Hepatocyte (in vitro differentiated cells): ENCODE measurements around the gene MED28. TPM values are rescaled to one million over a fixed set of nuclear protein-coding genes. Genes with fewer than 3 reads are reported as not detected.

Experiments
- DNase-seq: peaks from one replicate; pipeline ENCODE4 v3.0.0-alpha.2; 2016; ENCODE audit warnings: low spot score
- H2AFZ ChIP-seq: fragments of 200-600 bp; sonication (generic); 2 replicates; pipeline ENCODE4 v1.6.0; 2016; ENCODE audit warnings: antibody characterized with exemption, mild to moderate bottlenecking
- H3K27ac ChIP-seq: fragments of 200-600 bp; sonication (generic); 2 replicates; pipeline ENCODE4 v1.5.1; 2016; ENCODE audit warnings: mild to moderate bottlenecking
- H3K27me3 ChIP-seq: fragments of 200-600 bp; sonication (generic); 2 replicates; pipeline ENCODE4 v1.6.1; 2016
- H3K36me3 ChIP-seq: fragments of 200-600 bp; sonication (generic); replicated peaks from 2 replicates; pipeline ENCODE4 v1.5.1; 2016; ENCODE audit warnings: low read depth; ENCODE audit not compliant: insufficient read depth
- H3K4me1 ChIP-seq: fragments of 200-600 bp; sonication (generic); 2 replicates; pipeline ENCODE4 v1.5.1; 2016; ENCODE audit warnings: mild to moderate bottlenecking, moderate library complexity; ENCODE audit not compliant: insufficient read depth
- H3K4me2 ChIP-seq: fragments of 200-600 bp; sonication (generic); 2 replicates; pipeline ENCODE4 v1.6.0; 2016
- H3K4me3 ChIP-seq: fragments of 200-600 bp; sonication (generic); 2 replicates; pipeline ENCODE4 v1.5.1; 2016; ENCODE audit warnings: mild to moderate bottlenecking
- H3K79me2 ChIP-seq: fragments of 200-600 bp; sonication (generic); 2 replicates; pipeline ENCODE4 v1.6.0; 2017; ENCODE audit warnings: mild to moderate bottlenecking
- H3K9me2 ChIP-seq: fragments of 200-600 bp; sonication (generic); replicated peaks from 2 replicates; pipeline ENCODE4 v1.6.0; 2017; ENCODE audit warnings: mild to moderate bottlenecking; ENCODE audit not compliant: insufficient read depth
- H3K9me3 ChIP-seq: fragments of 200-600 bp; sonication (generic); 2 replicates; pipeline ENCODE4 v1.5.1; 2016; ENCODE audit warnings: low read depth, mild to moderate bottlenecking
- H4K20me1 ChIP-seq: fragments of 200-600 bp; sonication (generic); 2 replicates; pipeline ENCODE4 v1.6.0; 2016; ENCODE audit warnings: mild to moderate bottlenecking; ENCODE audit not compliant: insufficient read depth, poor library complexity, severe bottlenecking
- EZH2 ChIP-seq: fragments of 200-600 bp; sonication (generic); IDR thresholded peaks from 2 replicates; pipeline ENCODE4 v1.6.1; 2016; ENCODE audit warnings: antibody characterized with exemption, mild to moderate bottlenecking, borderline replicate concordance
- EZH2phosphoT487 ChIP-seq: fragments of 200-600 bp; sonication (generic); IDR thresholded peaks from one replicate; pipeline ENCODE4 v1.6.1; 2018; ENCODE audit warnings: antibody characterized with exemption, mild to moderate bottlenecking, low read depth, moderate library complexity; ENCODE audit not compliant: unreplicated experiment, severe bottlenecking
- WGBS: methylation state at CpG from one replicate; pipeline ENCODE4 v1.1.6; 2016; ENCODE audit warnings: low lambda C conversion rate; ENCODE audit errors: missing lambda C conversion rate; 5-methylcytosine and 5-hydroxymethylcytosine counted together
- polyA plus RNA-seq: library from polyadenylated mRNA; unstranded; fragments of >200 nt; fragmentation: Nextera tagmentation; extraction: Ambion mirVana; gene quantifications from 2 replicates; pipeline ENCODE4 v1.2.1, GENCODE V29; 2016
- total RNA-seq: library from RNA; depleted of rRNA; stranded (reverse); fragments of >200 nt; gene quantifications from 2 replicates; pipeline ENCODE4 v1.2.3, GENCODE V29; 2014
- TF ChIP-seq, protein P1 (sequence below): fragments of 200-600 bp; sonication (generic); IDR thresholded peaks from 2 replicates; pipeline ENCODE4 v1.5.1; 2016; ENCODE audit warnings: antibody characterized with exemption, mild to moderate bottlenecking; ENCODE audit not compliant: poor library complexity

MED28 gene, protein sequence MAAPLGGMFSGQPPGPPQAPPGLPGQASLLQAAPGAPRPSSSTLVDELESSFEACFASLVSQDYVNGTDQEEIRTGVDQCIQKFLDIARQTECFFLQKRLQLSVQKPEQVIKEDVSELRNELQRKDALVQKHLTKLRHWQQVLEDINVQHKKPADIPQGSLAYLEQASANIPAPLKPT
- 17.6 and 19.3 TPM in 2 replicates for total RNA-seq
- polyA plus RNA-seq: 46.6 and 49.4 TPM in 2 replicates

DNA sequence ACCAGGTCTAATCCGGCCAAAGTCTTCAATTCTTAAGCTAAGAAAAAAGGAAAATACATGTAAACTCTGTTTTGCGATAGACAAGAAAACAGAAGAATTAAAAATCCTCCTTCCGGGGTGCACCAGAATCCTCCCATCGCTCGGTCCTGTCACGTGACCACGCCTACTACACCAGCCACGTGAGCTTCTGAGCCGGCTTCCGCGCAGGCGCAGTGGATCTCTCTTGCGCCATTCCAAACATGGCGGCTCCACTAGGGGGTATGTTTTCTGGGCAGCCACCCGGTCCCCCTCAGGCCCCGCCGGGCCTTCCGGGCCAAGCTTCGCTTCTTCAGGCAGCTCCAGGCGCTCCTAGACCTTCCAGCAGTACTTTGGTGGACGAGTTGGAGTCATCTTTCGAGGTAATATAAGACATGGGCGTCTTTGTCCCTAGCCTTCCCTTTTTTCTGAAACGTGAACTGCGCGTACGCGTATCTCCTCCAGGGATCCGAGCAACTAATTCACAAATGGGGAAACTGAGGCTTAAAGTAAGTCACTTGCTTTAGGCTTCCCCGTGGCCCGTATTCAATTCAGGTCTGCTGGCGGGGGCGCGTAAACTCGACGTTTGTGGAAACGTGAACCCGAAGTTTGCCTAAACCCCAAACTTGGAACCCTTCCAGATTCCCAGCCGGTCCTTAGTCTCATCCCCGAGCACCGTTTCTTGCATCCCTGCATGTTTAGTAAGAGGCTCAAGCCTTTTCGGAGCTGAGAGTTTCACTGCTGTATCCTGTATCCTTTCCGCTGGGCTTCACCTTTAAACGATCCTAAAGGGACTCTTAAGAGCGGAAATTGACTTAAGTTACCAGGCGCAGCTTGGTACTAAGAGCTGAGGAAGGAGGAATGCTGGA is at the start of gene MED28:
Gene MED28 (plus strand): TSS at position 226 of the 884 bp plus-strand sequence. CDS start 14 bp downstream, at position 240.
- peaks cover 50% of the 10 kb centered on the region for H3K79me2 ChIP-seq

DNA sequence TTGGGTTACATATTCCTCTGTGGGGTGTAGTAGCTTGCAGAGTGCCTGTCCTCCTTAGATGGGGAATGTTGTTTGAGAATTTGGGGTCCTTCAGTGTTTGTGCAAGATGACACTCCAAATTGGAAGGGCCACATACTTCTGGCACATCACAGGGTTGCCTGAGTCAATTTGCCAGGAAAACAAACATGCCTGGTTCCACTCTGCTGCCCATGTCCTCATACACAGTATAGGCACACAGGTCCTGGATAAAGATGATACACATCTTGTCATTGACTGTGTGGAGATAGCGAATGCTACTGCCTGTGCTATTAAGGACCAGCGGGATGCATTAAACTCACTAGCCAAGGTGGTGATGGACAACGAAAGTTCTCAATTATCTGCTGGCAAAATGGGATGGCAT is 48.6 kb upstream of the MED28 start:
- Histone ChIP-seq H3K36me3 (no peaks in the 10 kb centered on the region), H3K4me2 (no peak overlapping the region), H3K4me3 (no peak overlapping the region), H4K20me1 (no peaks in the 10 kb centered on the region), H3K27ac (no peak overlapping the region), H3K9me3 (no peaks in the 10 kb centered on the region), H2AFZ (no peak overlapping the region), H3K4me1 (no peaks in the 10 kb centered on the region), H3K79me2 (no peaks in the 10 kb centered on the region), H3K27me3 (no peaks in the 10 kb centered on the region), H3K9me2 (no peaks in the 10 kb centered on the region)
- 96% methylated on average over 3 of the region's 3 CpGs for WGBS
- no peak for DNase-seq
- TF ChIP-seq, protein P1, sequence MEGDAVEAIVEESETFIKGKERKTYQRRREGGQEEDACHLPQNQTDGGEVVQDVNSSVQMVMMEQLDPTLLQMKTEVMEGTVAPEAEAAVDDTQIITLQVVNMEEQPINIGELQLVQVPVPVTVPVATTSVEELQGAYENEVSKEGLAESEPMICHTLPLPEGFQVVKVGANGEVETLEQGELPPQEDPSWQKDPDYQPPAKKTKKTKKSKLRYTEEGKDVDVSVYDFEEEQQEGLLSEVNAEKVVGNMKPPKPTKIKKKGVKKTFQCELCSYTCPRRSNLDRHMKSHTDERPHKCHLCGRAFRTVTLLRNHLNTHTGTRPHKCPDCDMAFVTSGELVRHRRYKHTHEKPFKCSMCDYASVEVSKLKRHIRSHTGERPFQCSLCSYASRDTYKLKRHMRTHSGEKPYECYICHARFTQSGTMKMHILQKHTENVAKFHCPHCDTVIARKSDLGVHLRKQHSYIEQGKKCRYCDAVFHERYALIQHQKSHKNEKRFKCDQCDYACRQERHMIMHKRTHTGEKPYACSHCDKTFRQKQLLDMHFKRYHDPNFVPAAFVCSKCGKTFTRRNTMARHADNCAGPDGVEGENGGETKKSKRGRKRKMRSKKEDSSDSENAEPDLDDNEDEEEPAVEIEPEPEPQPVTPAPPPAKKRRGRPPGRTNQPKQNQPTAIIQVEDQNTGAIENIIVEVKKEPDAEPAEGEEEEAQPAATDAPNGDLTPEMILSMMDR: no peak
- TF ChIP-seq EZH2: no peak
- TF ChIP-seq EZH2phosphoT487: no peak

More for the DNA sequence above, at the start of gene MED28:
- peak within 1 kb of the TSS; percentile 83 for H3K4me2 ChIP-seq
- H3K36me3 ChIP-seq: no peaks in the 10 kb centered on the region
- peak within 1 kb of the TSS; percentile 82 for H2AFZ ChIP-seq
- no peaks in the 10 kb centered on the region for H3K9me3 ChIP-seq
- H3K27me3 ChIP-seq: no peaks in the 10 kb centered on the region
- peaks cover 35% of the 10 kb centered on the region for H4K20me1 ChIP-seq
- H3K4me1 ChIP-seq: peaks cover 13% of the 10 kb centered on the region
- no peak for TF ChIP-seq EZH2
- TF ChIP-seq, protein P1: no peak
- no peak for TF ChIP-seq EZH2phosphoT487
- peak within 1 kb of the TSS; percentile 80 for H3K4me3 ChIP-seq
- H3K9me2 ChIP-seq: no peaks in the 10 kb centered on the region
- peak within 1 kb of the TSS; percentile 83 for H3K27ac ChIP-seq
- WGBS: under 1% methylated on average over 46 of the region's 46 CpGs
- peak; percentile 99 for DNase-seq

DNA sequence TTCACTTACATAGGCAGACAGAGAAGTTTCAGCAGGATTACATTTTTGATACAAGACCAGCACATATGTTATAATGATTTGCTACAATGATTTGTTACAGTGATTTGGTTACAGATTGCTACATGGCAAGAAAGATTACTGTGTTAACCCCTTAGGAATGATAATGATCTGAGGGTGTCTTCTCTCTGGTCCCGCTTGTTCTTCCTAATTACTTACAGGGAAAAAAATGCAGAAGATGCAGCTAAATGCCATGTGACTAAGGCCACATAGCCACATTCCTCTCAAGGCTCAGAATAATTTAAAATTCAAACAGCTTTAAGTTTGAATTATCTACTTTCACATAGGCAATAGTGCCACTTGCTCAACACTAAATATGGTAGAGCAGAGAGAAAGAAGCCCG is 47.2 kb upstream of the MED28 start:
- 83% methylated on average over 2 of the region's 2 CpGs for WGBS
- Histone ChIP-seq H3K4me3 (no peak overlapping the region), H3K27me3 (no peaks in the 10 kb centered on the region)

More for the DNA sequence above, 47.2 kb upstream of the MED28 start:
- no peak for TF ChIP-seq EZH2phosphoT487
- TF ChIP-seq, protein P1: no peak
- no peak for TF ChIP-seq EZH2
- no peak overlapping the region for H3K4me2 ChIP-seq
- H3K9me3 ChIP-seq: no peaks in the 10 kb centered on the region
- H3K4me1 ChIP-seq: no peaks in the 10 kb centered on the region
- no peaks in the 10 kb centered on the region for H4K20me1 ChIP-seq
- no peak overlapping the region for H2AFZ ChIP-seq
- H3K36me3 ChIP-seq: no peaks in the 10 kb centered on the region
- no peak overlapping the region for H3K27ac ChIP-seq
- no peaks in the 10 kb centered on the region for H3K79me2 ChIP-seq
- no peak for DNase-seq
- H3K9me2 ChIP-seq: no peaks in the 10 kb centered on the region
